ENCODE measurements around the gene RET.

RET gene

DNA sequence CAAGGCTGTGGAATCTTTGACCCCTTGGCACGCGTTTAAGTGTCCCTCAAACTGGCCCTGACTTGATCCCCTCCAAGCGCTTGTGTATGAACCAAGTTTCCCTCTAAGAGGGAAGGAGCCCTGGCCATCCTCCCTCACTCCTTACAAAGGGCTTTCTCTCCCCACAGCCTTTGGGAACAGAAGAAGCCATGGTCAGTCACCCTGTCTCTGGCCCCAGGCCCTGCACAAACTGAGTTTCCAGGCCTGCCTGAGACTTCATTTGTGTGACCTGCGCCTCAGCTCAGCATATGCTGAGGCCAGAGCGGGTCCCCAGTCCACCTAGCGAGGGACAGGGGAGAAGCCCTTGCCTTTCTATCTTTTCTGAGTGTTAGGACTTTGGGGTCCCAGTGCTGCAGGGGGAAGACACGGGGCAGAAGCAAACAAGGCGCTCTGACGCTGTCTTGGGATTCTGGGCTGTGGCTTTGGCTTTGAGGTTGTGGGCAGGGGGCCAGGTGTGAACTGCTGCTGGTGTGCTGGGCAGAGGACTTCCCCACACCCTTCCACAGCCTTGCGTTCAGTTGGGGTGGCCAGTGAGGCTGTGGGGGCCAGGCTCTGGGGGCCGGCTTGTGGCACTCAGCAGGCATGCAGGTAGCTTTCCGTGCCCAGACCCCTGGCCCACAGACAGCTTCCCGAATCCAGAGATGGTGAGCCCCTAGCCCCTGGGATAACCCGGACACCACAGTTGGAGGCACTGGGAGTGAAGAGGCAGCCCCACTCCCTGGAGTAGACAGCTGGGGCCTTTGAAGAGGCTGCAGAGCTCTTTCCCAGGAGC is 1.5 kb downstream of the RET start:
- DNase-seq (ENCODE audit: low spot score) = no peak
- TF ChIP-seq, protein P1, sequence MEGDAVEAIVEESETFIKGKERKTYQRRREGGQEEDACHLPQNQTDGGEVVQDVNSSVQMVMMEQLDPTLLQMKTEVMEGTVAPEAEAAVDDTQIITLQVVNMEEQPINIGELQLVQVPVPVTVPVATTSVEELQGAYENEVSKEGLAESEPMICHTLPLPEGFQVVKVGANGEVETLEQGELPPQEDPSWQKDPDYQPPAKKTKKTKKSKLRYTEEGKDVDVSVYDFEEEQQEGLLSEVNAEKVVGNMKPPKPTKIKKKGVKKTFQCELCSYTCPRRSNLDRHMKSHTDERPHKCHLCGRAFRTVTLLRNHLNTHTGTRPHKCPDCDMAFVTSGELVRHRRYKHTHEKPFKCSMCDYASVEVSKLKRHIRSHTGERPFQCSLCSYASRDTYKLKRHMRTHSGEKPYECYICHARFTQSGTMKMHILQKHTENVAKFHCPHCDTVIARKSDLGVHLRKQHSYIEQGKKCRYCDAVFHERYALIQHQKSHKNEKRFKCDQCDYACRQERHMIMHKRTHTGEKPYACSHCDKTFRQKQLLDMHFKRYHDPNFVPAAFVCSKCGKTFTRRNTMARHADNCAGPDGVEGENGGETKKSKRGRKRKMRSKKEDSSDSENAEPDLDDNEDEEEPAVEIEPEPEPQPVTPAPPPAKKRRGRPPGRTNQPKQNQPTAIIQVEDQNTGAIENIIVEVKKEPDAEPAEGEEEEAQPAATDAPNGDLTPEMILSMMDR (conservative IDR thresholded peaks at IDR 0.05; ENCODE audit: low read depth) = no peak
- H3K27ac ChIP-seq = no peak overlapping the region
- POLR2A ChIA-PET (ENCODE audit: low non-redundant PET) = no interaction called here
- CTCF ChIA-PET = interaction anchor here (0.6 to 1.5 kb wide), 8 partner anchors 9 to 213 kb away, joined by 3 to 7 read pairs (median 3); no protein-coding TSS in a partner anchor

DNA sequence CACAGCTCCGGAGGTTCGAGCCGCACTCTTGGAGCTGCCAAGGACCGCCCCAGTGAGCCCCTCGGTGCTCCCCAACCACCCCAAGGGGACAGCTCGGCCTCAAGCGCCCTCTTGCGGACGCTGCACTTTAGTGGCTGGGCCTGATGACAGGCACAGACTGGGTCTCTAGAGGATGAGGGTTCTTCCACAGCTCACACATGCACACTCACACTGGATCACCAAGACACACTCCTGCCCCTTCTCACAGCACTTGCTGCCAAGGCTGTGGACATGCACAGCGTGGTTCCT is 2.1 kb downstream of the RET start:
- H3K27ac ChIP-seq = no peak overlapping the region
- ChIA-PET POLR2A (ENCODE audit: low non-redundant PET) (no interaction called here), CTCF (interaction anchor here (0.5 to 1.5 kb wide), 10 partner anchors 10 to 214 kb away, joined by 3 to 7 read pairs (median 3); no protein-coding TSS in a partner anchor)
- DNase-seq (ENCODE audit: low spot score) = peak; percentile 43
- TF ChIP-seq, protein P1 (conservative IDR thresholded peaks at IDR 0.05; ENCODE audit: low read depth) = peak; percentile 61

DNA sequence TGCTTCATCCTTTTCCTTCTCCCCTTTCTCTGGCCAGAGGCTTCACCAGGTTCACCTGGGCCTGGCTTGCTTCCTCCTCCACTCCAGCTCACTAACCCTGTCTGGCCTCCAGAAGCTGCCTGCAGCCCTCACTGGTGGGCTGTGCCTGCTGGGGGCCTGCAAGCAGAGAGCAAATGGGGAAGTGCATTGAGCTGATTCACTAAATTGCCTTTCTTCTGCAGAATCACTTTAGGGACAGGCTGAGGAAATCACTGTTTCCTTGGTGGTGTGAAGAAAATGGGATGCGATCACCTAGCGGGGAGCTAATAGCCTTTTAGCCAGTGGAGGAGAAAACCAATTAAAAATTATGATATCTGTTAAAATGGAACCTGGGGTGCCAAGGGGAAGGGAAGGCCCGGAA is 3.0 kb downstream of the RET start:
- no peak for DNase-seq (ENCODE audit: low spot score)
- H3K27ac ChIP-seq = no peak overlapping the region
- ChIA-PET POLR2A (ENCODE audit: low non-redundant PET) (no interaction called here), CTCF (interaction anchor here (0.7 to 1.5 kb wide), 3 partner anchors 54 to 334 kb away, joined by 3 to 7 read pairs (median 3); no protein-coding TSS in a partner anchor)
- TF ChIP-seq, protein P1 (conservative IDR thresholded peaks at IDR 0.05; ENCODE audit: low read depth) = no peak

DNA sequence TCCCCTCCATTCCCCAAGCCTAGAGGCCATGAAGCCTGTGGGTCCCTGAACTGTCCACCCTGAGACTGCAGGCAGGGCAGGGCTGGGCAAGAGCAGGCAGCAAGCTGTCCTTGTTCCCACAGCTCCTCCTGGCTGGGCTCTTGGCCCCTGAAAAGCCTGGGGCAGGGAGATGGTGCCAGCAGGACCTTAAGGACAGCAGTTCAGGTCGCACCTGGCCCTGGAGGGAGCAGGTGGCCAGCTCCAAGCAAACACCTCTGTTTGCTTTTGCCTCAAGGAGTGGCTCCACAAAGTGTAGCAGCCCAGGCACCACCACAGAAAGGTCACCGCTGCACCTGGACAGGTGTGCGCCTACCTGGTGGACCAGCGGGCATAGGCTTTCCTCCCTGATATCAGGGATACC is 5.2 kb downstream of the RET start:
- ChIA-PET POLR2A (ENCODE audit: low non-redundant PET) (no interaction called here), CTCF (interaction anchor here (1.0 kb wide), 1 partner anchor 23 kb away, joined by 3 read pairs; no protein-coding TSS in a partner anchor)
- TF ChIP-seq, protein P1 (conservative IDR thresholded peaks at IDR 0.05; ENCODE audit: low read depth) = no peak
- no peak for DNase-seq (ENCODE audit: low spot score)
- H3K27ac ChIP-seq = no peak overlapping the region

DNA sequence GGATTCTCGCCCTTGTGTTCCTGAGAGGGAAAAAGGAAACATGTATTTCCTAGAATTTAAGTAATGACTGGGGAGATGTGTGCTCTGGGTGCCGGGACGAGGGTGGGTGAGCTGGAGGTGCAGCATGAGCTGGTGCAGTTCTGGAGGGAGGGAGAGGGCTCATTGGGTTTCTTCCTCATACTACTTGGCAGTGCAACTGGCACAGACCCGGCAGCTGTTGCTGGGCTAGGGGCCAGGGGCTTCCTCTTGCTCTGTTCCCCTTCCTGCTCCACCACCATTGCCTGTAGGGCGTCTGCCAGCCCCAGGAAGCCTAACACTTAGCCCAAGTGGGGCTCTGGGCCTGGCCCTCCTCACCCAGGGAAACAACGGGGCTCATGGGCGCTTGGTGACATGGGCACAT is 5.9 kb downstream of the RET start:
- no peak overlapping the region for H3K27ac ChIP-seq
- CTCF ChIA-PET = interaction anchor here (1.0 kb wide), 1 partner anchor 22 kb away, joined by 3 read pairs; no protein-coding TSS in a partner anchor
- POLR2A ChIA-PET (ENCODE audit: low non-redundant PET) = no interaction called here
- no peak for DNase-seq (ENCODE audit: low spot score)
- TF ChIP-seq, protein P1 (conservative IDR thresholded peaks at IDR 0.05; ENCODE audit: low read depth) = no peak

DNA sequence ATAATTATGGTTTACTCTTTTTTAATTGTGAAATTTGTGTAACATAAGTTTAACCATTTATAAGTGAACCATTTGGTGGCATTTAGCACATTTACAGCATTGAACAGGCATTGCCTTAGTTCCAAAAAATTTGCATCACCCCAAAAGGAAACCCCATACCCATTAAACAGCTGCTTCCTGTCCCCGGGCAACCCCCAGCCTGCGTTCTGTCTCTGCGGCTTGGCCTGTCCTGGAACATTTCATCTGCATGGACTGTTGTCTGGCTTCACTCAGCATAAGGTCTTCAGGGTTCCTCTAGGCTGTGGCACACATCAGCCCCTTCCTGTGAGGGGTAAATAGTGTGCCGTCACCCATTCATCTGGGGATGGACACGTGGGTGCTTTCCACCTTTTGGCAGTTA is 6.9 kb downstream of the RET start:
- no peak overlapping the region for H3K27ac ChIP-seq
- DNase-seq (ENCODE audit: low spot score) = no peak
- TF ChIP-seq, protein P1 (conservative IDR thresholded peaks at IDR 0.05; ENCODE audit: low read depth) = no peak
- ChIA-PET POLR2A (ENCODE audit: low non-redundant PET) (no interaction called here), CTCF (no interaction called here)

Data from RWPE1 (cell line).